Measurements from ENCODE around the gene MYO1D.

- no peak for TF ChIP-seq ZBTB21 (CRISPR knock-in tag; IDR thresholded peaks at IDR 0.05; ENCODE audit: borderline replicate concordance)
- no peak for TF ChIP-seq ZNF423 (CRISPR knock-in tag; IDR thresholded peaks at IDR 0.05)
- no peak for TF ChIP-seq ZNF512 (CRISPR knock-in tag; IDR thresholded peaks at IDR 0.05; ENCODE audit: borderline replicate concordance)
- no peak for TF ChIP-seq ZNF281 (CRISPR knock-in tag; IDR thresholded peaks at IDR 0.05)
- no peak for TF ChIP-seq HMGXB4 (CRISPR knock-in tag; IDR thresholded peaks at IDR 0.05)
- TF ChIP-seq ZNF263 (CRISPR knock-in tag; IDR thresholded peaks at IDR 0.05; ENCODE audit: low read depth), result no peak
- TF ChIP-seq STAT6 (CRISPR knock-in tag; conservative IDR thresholded peaks at IDR 0.05; ENCODE audit: low read depth), result no peak
Measured at GRCh38 chr17:32609884-32610650, 266.9 kb downstream of the MYO1D start.
